HT1080 (cell line): ENCODE results near the gene RESP18. TPM values are rescaled to one million over a fixed set of nuclear protein-coding genes. Genes with fewer than 3 reads are reported as not detected.
"Not testable (repeated sequence)": the region's sequence is repeated elsewhere in the genome, so short reads cannot be mapped to it uniquely, and the experiment has no call there.

Experiments
- DNase-seq: peaks from one replicate; pipeline ENCODE4 v3.0.0-alpha.2; 2015; ENCODE audit warnings: low read depth
- total RNA-seq: library from RNA; depleted of rRNA; stranded (reverse); fragments of >200 nt; shearing (Covaris generic); gene quantifications from 2 replicates; pipeline ENCODE4 v1.2.3, GENCODE V29; 2014

Gene RESP18
- total RNA-seq, 1 experiment from 2014 or later, result not detected

DNA sequence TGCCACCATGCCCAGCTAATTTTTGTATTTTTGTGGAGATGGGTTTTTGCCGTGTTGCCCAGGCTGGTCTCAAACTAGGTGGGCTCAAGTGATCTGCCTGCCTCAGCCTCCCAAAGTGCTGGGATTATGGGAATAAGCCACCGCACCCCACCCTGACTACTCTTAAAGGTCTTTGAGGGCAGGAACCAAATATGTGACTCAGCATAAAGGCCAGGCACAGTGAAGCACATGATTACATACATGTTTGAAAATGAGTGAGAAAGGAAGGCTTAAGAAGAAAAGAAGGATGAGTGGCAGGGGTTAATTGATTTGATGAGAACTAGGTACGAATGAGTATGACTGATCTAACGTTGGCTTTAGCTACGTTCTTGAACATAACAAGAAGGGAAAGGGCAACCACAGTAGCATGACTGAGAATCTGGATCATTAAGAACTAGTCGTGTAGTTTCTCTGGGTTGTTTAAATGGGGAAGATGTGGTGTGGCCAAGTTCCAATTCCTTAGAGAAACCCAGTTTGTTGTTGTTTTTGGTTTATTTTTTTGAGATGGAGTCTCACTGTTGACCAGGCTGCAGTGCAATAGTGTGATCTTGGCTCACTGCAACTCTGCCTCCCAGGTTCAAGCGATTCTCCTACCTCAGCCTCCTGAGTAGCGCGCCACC lies 6.8 kb downstream of the RESP18 start:
- no peak for DNase-seq

- no peak for DNase-seq
Measured at GRCh38 chr2:219325136-219325535, 7.4 kb downstream of the RESP18 start.

DNA sequence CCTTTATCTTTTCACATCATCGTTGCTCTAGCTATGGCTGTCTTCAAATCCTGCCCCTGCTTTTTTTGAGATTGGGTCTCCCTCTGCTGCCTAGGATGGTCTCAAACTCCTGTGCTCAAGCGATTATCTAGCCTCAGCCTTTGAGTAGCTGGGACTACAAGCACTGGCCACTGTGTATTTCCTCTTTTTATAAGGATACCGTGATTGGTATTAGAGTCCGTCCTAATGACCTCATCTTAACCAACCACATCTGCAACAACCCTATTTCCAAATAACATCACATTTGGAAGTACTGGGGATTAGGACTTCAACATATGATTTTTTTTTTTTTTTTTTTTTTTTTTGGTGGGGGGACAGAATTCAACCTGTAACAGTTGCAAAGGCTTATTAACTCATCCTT lies 9.1 kb downstream of the RESP18 start:
- DNase-seq, result no peak

DNA sequence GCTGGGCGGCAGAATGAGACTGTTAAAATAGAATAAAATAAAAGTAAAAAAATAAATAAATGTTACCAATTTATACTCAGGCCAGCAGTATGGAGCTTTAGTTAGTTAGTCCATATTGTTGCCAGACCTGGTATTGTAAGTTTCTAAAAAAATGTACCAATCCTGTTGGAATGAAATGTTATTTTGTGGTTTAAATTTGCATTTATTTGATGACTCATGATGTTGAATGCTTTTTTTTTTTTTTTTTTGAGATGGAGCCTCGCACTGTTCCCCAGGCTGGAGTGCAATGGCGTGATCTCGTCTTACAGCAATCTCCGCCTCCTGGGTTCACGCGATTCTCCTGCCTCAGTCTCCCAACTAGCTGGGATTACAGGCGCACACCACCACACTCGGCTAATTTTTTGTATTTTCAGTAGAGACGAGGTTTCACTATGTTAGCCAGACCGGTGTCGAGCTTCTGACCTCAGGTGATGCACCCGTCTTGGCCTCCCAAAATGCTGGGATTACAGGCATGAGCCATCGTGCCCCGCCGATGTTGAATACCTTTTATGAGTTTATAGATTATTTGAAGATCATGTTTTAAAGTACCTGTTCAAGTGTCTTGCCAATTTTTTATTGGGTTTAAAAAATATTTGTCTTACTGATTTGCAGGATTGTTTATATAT lies 17.6 kb downstream of the RESP18 start:
- peak; percentile 32 for DNase-seq

GRCh38 chr2:219312683-219313263 lies 19.8 kb downstream of the RESP18 start:
- DNase-seq, result not testable (repeated sequence)

DNA sequence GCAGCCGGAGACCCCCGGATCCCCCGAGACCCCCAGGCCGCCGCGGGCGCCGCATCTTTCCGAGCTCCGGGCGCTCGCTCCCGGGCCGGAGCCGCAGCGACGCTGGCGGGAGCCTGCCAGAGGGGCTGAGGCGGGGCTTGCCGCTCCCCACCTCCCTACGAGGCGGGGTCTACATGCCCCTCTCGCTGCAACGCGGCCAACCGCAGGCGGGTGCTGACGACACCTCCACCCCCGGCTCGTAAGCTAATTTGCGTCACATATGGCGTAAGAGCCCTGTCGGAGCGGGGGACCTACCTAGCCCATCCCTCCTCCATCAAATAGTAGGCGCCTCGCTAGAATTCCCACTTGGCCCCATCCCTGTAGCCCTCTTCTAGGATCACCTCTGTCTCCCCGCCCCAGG lies 23.3 kb downstream of the RESP18 start, which contains the start of gene PTPRN:
TSS of gene PTPRN (minus strand) at position 124 of the 400 bp plus-strand sequence. CDS start at position 55, 69 bp downstream.
- peak; percentile 27 for DNase-seq

DNA sequence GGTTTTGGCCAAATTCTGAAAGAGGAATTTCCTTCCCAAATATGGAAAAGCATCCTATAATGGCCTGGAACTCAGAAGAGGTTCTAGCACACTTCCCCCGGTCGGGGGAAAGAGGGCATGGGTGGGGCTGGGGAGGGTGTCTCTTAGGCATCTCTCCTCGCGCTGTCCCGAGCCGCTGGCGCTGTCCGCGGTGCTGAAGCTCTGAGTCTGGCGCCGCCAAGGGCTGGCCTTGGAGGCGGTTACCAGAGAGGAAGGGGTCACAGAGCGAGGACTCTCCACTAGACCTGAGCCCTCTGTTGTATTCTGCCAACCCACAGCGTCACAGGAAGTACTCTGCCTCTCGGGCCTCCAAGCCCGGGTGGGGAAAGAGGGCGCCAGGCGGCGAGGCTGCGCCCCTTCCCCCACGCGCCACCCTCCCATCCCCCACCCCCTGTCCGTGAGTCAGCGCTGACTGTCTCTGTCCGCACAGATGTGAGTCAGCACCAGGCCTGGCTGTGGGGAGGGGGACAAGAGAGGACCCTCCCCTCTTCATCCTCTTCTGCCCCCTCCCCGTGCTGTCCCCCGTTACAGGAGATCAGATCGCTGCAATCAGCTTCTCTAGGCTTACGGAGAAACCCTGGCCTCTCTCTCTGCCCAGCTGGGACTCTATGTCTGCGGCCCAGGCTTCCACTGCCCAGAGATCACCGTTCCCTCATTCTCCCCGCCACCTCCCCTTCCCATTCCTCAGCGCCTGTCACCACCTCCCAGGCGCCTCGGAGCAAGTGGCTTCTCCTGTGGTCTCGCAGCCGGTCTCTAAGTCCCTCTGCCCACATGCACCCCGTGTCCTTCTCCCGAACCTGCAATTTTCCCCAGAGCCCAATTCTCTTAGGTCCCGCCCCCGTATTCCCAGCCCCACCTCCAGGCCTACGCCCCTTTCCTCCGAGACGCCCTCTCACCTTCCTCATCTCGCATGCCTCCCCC lies 24.1 kb downstream of the RESP18 start:
- DNase-seq, result peak; percentile 83

GRCh38 chr2:219306047-219306446 lies 26.5 kb downstream of the RESP18 start:
- no peak for DNase-seq

- no peak for DNase-seq
Measured at GRCh38 chr2:219304223-219304622, 28.3 kb downstream of the RESP18 start.

DNA sequence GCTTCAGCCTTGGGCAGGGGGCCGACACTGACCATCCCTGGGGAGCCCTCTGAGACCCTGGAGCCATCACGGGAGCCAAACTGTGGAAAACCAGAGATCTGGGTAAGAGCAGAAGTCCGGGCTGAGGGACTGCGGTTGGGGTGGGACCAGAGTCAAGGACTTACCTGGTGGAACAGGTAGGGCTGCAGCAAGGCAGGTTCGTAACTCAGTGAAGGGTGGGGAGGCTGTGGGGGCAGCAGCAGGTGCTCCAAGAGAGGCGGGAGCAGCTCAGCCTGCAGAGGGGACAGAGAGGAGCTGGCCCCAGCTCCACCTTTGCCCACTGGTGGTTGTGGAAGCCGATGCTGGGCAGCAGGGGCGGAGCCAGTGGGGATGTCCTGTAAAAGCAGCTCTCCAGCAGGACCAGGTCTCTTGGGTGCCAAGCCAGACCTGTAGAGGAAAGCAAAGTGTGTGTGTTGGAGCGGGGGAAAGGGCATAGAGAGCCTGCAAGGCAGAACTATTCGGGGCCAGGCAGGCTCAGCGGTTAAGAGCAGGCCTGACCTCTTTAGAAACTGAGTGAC lies 30.1 kb downstream of the RESP18 start:
- DNase-seq, result no peak

DNA sequence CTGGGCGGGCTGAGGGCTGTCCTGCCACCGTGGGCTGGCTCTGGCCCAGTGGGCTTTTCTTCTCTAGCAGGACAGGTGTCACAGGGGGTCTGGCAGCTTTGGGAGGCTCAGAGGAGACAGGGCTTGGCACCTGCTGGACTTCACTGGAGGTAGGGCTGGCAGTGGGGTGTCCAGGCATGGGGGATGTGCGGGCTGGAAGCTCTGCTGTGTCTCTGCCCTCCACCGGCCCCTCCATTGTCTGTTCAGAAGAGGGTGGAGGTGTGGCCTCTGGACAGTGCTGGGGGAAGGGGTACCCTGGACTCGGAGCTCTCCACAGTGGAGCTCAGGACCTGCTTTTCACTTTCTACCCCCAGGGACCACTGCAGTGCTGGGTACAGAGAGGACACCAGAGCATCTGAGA lies 32.5 kb downstream of the RESP18 start:
- DNase-seq, result no peak

DNA sequence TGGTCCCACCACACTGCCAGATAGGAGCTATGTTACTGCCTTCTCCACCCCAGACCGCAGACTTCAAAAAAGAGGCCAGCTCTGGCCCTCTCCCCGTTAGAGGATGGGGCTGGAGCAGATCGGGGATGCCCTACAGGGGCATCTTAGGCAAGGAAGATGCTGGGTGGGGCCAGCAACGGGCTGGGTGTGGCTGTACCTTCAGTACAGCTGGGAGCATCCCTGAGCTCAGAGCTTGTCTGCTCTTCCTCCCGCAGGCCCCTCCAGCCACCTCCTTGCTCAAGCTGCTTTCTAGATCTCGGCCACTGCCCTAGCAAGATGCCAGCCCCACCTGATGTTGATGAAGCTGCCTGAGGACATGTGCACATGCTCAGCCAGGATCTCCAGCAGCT lies 33.2 kb downstream of the RESP18 start:
- DNase-seq, result no peak

- DNase-seq, result peak; percentile 75
Measured at GRCh38 chr2:219298759-219299371, 33.7 kb downstream of the RESP18 start.

DNA sequence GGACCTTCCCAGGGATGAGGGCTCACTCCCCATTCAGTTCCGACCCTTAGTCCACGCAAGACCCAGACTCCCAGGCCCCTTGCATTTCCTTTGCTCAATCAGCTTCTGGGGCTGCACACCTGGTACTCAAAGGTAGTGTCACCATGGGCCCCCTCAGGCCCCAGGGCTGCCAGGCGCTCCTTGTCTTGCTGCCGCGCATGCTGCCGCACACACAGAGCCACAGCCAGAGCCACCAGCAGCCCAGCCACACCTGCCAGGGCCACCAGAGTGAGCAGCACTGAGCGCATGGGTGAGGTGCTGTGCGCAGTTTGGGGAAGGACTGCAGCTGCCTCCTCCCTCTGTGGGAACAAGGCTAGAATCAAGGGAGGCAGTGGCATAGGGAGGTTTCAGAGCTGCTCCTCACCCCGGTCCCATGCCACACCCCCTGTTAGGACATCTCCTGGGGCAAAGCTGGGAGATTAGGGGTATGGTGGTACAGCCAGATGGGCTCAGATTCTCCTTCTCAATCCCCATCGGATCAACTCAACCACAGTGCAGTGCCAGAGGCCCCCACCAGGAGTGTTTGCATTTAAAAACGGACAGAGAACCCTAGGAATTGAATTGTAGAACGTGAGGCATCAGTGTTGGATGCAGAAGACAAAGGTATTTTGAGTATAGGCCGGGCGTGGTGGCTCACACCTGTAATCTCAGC lies 34.6 kb downstream of the RESP18 start:
- no peak for DNase-seq

- DNase-seq, result no peak
Measured at GRCh38 chr2:219296631-219297391, 35.7 kb downstream of the RESP18 start.

- DNase-seq, result no peak
Measured at GRCh38 chr2:219296142-219296541, 36.4 kb downstream of the RESP18 start.

DNA sequence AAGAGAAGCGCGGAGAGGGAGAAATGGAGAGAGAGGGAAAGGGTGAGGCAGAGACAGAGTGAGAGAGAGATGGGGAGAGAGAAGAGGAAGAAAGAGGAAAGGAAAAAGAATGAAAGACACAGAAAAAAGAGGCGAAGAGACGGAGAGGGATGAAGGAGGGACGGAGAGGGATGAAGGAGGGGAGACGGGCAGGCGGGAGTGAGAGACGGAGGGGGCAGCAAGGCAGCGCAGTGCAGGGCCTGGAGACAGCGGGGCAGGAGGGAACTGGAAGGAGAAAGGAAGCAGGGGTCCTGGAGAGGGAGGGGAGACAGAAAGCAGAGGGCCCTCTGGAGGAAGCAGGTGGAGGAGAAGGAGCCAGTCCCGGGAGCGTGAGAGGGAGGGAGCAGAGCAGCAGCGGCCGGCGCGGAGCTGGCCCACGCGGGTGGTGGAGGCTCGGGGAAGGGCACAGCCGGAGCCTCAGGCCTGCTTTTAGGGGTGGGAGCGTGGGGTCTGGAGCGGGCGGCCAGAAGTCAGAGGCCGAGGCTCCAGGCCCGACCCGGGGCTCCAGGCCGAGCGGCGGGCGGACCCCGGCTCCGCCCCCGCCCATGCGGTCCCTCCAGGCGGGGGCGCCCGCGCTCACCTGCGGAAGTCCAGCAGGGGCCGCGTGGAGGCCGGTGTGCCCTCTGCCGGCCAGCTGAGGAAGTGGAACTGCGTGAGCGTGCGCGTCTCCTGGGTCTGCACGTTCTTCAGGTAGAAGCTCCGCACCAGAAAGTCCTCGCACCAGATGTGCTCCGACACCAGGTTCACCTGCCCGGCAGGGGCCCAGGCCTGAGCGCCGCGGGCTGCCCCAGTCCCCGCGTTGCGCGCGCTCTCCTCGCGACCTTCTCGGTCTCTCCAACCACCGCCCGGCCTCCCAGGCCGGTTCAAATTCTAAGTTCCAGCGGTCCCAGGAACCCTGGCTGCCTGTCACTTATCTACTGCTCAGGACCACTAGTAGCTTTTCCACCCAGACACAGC lies 37.9 kb downstream of the RESP18 start:
- peak; percentile 75 for DNase-seq

GRCh38 chr2:219293736-219294231 lies 38.8 kb downstream of the RESP18 start:
- no peak for DNase-seq
